H7 (cell line): ENCODE results near the gene PRPF8. TPM values are rescaled to one million over a fixed set of nuclear protein-coding genes. Genes with fewer than 3 reads are reported as not detected.

Source experiments
- total RNA-seq: library from RNA; depleted of rRNA; stranded (reverse); fragments of >200 nt; shearing (Covaris generic); gene quantifications from 2 replicates; pipeline ENCODE4 v1.2.3, GENCODE V29; 2014; rRNA removed

The PRPF8 gene
- total RNA-seq, 1 experiment from 2014 or later, result 128 TPM

Other genes starting within 250 kb of the PRPF8 start
- 60.5 and 68.4 TPM in 2 replicates for gene CRK, start 228.6 kb downstream of the PRPF8 start, total RNA-seq
- 55.9 and 62.6 TPM in 2 replicates for gene MYO1C, start 192.2 kb downstream of the PRPF8 start, total RNA-seq
- 17.6 and 20.7 TPM in 2 replicates for gene INPP5K, start 168.3 kb downstream of the PRPF8 start, total RNA-seq
- gene PITPNA, start 122.1 kb downstream of the PRPF8 start, total RNA-seq, result 22.5 and 23.1 TPM in 2 replicates
- gene SLC43A2, start 56.0 kb downstream of the PRPF8 start, total RNA-seq, result 36.0 and 37.7 TPM in 2 replicates
- gene SCARF1, start 39.1 kb downstream of the PRPF8 start, total RNA-seq, result 5.1 and 7.6 TPM in 2 replicates
- 31.0 and 32.8 TPM in 2 replicates for gene RILP, start 35.0 kb downstream of the PRPF8 start, total RNA-seq
- 0.04 and 0.45 TPM in 2 replicates for gene TLCD2, start 25.5 kb upstream of the PRPF8 start, total RNA-seq
- 13.2 and 14.3 TPM in 2 replicates for gene WDR81, start 39.8 kb upstream of the PRPF8 start, total RNA-seq
- 0.52 and 0.74 TPM in 2 replicates for gene SERPINF2, start 58.0 kb upstream of the PRPF8 start, total RNA-seq
- 30.3 and 33.4 TPM in 2 replicates for gene SERPINF1, start 77.2 kb upstream of the PRPF8 start, total RNA-seq
- gene SMYD4, start 145.0 kb upstream of the PRPF8 start, total RNA-seq, result 14.0 and 20.6 TPM in 2 replicates
- 24.6 and 31.2 TPM in 2 replicates for gene RPA1, start 145.1 kb upstream of the PRPF8 start, total RNA-seq